Measurements from ENCODE around the gene PLAC1. TPM values are rescaled to one million over a fixed set of nuclear protein-coding genes. Genes with fewer than 3 reads are reported as not detected.

PLAC1 gene
- polyA plus RNA-seq, 6 donors from 2014 or later = not detected

- Mint-ChIP-seq H3K36me3 (no peaks in the 10 kb centered on the region), H3K27ac (no peak overlapping the region), H3K9me3 (peaks cover 0 to 5% (median 0%) of the 10 kb centered on the region in 7 donors), H3K27me3 (no peaks in the 10 kb centered on the region), H3K4me1 (no peaks in the 10 kb centered on the region), H3K4me3 (no peak overlapping the region)
- DNase-seq (no peak), ATAC-seq (ENCODE audit: low read depth in 2 of 2) (no peak)
Observed at GRCh38 chrX:134683351-134684005, 25.2 kb upstream of the PLAC1 start.

DNA sequence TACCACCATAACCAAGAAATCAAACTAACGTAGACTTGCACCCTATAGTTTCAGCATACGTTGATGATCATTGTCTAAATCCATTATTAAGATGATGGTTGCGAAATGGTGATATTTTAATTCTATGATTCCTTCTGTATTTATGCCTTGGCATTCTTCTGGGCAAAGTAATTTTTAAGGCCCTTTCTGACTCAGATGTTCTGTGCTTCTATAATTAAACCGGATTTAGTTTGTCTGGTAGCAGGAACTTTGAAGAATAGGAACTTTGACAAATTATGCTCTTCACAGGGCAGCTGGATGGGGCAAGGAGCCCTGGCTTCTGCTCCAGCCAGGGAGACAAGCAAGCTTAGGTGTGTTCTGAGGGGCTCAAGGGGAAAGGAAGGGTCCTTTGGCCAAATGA is 23.8 kb upstream of the PLAC1 start:
- ATAC-seq (ENCODE audit: low read depth in 2 of 2) (no peak), DNase-seq (no peak)
- Mint-ChIP-seq H3K27me3 (no peaks in the 10 kb centered on the region), H3K4me1 (no peaks in the 10 kb centered on the region), H3K36me3 (no peaks in the 10 kb centered on the region), H3K9me3 (peaks cover 0 to 5% (median 0%) of the 10 kb centered on the region in 7 donors), H3K27ac (no peak overlapping the region), H3K4me3 (peak overlapping the region in 1 of 8 donors; percentile 55)

DNA sequence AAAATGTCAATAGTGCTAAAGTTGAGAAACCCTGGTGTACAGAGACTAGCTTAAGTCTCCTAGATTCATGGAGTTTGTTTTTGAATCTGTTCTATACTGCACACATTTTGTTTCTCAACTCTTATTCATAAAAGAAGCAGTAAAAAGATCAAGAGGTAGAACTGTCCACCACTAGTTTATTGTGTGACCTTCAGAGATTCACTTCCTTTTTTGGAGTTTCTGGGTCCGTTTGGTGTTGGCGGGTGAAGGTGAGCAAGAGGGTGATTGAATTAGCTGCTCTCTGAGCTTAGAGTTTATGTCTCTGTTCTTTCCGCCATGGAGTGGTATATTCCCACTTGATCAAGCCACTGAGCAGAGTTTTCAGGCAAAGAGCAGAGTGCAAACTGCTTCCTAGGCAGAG is 21.4 kb upstream of the PLAC1 start:
- DNase-seq (no peak), ATAC-seq (ENCODE audit: low read depth in 2 of 2) (no peak)
- Mint-ChIP-seq H3K27ac (no peak overlapping the region), H3K4me1 (no peaks in the 10 kb centered on the region), H3K4me3 (no peak overlapping the region), H3K9me3 (peaks cover 0 to 5% (median 0%) of the 10 kb centered on the region in 7 donors), H3K27me3 (no peaks in the 10 kb centered on the region), H3K36me3 (no peaks in the 10 kb centered on the region)

GRCh38 chrX:134679221-134679620 is 20.9 kb upstream of the PLAC1 start:
- DNase-seq (no peak), ATAC-seq (ENCODE audit: low read depth in 2 of 2) (no peak)
- no peak overlapping the region for H3K4me3 Mint-ChIP-seq
- peaks cover 0 to 5% (median 0%) of the 10 kb centered on the region in 7 donors for H3K9me3 Mint-ChIP-seq
- no peaks in the 10 kb centered on the region for H3K4me1 Mint-ChIP-seq
- no peaks in the 10 kb centered on the region for H3K27me3 Mint-ChIP-seq
- H3K27ac Mint-ChIP-seq = peak overlapping the region in 2 of 6 donors; percentile 3 to 44
- no peaks in the 10 kb centered on the region for H3K36me3 Mint-ChIP-seq

- Mint-ChIP-seq H3K9me3 (peaks cover 0 to 5% (median 0%) of the 10 kb centered on the region in 7 donors), H3K27ac (no peak overlapping the region), H3K36me3 (no peaks in the 10 kb centered on the region), H3K4me1 (no peaks in the 10 kb centered on the region), H3K27me3 (no peaks in the 10 kb centered on the region), H3K4me3 (no peak overlapping the region)
- no peak for DNase-seq
- no peak for ATAC-seq (ENCODE audit: low read depth in 2 of 2)
Observed at GRCh38 chrX:134677332-134677731, 19.1 kb upstream of the PLAC1 start.

GRCh38 chrX:134676436-134676835 is 18.2 kb upstream of the PLAC1 start:
- ATAC-seq (ENCODE audit: low read depth in 2 of 2) = no peak
- Mint-ChIP-seq H3K27me3 (no peaks in the 10 kb centered on the region), H3K27ac (no peak overlapping the region)

GRCh38 chrX:134673123-134673522 is 14.9 kb upstream of the PLAC1 start:
- Mint-ChIP-seq H3K27me3 (no peaks in the 10 kb centered on the region), H3K4me1 (no peaks in the 10 kb centered on the region), H3K36me3 (no peaks in the 10 kb centered on the region), H3K27ac (no peak overlapping the region), H3K9me3 (peaks cover 0 to 4% (median 0%) of the 10 kb centered on the region in 7 donors), H3K4me3 (no peak overlapping the region)
- no peak for DNase-seq
- ATAC-seq (ENCODE audit: low read depth in 2 of 2) = no peak

More at GRCh38 chrX:134676436-134676835, 18.2 kb upstream of the PLAC1 start:
- H3K4me3 Mint-ChIP-seq = peak overlapping the region in 1 of 8 donors; percentile 31
- no peaks in the 10 kb centered on the region for H3K36me3 Mint-ChIP-seq
- peaks cover 0 to 6% (median 0%) of the 10 kb centered on the region in 7 donors for H3K9me3 Mint-ChIP-seq
- DNase-seq = no peak
- no peaks in the 10 kb centered on the region for H3K4me1 Mint-ChIP-seq

DNA sequence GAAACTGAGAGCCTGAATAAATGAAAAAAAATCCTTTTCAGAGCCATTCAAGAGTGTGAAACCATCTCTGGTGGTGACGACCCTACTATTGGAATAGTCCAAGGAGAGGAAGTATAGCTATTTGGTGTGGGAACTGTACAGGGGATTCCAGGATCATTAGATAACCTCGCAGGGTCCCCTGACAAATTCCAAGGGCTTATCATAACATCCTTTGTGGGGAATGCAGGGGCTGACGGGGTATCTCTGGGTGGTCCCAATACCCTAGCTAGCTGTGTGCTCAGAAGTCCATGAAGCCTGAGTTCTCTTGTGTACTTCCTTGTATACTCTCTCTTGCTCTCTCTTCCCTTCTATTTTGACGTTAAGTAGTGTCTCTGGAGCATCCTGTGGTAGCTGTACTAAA is 13.8 kb upstream of the PLAC1 start:
- peaks cover 0 to 4% (median 0%) of the 10 kb centered on the region in 7 donors for H3K9me3 Mint-ChIP-seq
- H3K4me3 Mint-ChIP-seq = no peak overlapping the region
- no peak for DNase-seq
- no peak overlapping the region for H3K27ac Mint-ChIP-seq
- no peaks in the 10 kb centered on the region for H3K36me3 Mint-ChIP-seq
- no peaks in the 10 kb centered on the region for H3K27me3 Mint-ChIP-seq
- no peaks in the 10 kb centered on the region for H3K4me1 Mint-ChIP-seq
- no peak for ATAC-seq (ENCODE audit: low read depth in 2 of 2)

GRCh38 chrX:134671294-134671693 is 13.0 kb upstream of the PLAC1 start:
- H3K4me1 Mint-ChIP-seq = no peaks in the 10 kb centered on the region
- DNase-seq (no peak), ATAC-seq (ENCODE audit: low read depth in 2 of 2) (no peak)
- H3K9me3 Mint-ChIP-seq = peaks cover 0 to 4% (median 0%) of the 10 kb centered on the region in 7 donors
- H3K4me3 Mint-ChIP-seq = no peak overlapping the region
- H3K27ac Mint-ChIP-seq = no peak overlapping the region
- no peaks in the 10 kb centered on the region for H3K36me3 Mint-ChIP-seq
- no peaks in the 10 kb centered on the region for H3K27me3 Mint-ChIP-seq

GRCh38 chrX:134670134-134670924 is 12.1 kb upstream of the PLAC1 start:
- H3K27me3 Mint-ChIP-seq = no peaks in the 10 kb centered on the region
- no peak overlapping the region for H3K4me3 Mint-ChIP-seq
- no peaks in the 10 kb centered on the region for H3K4me1 Mint-ChIP-seq
- DNase-seq (no peak), ATAC-seq (ENCODE audit: low read depth in 2 of 2) (no peak)
- peaks cover 0 to 4% (median 0%) of the 10 kb centered on the region in 7 donors for H3K9me3 Mint-ChIP-seq
- H3K36me3 Mint-ChIP-seq = no peaks in the 10 kb centered on the region
- no peak overlapping the region for H3K27ac Mint-ChIP-seq

- H3K27ac Mint-ChIP-seq = no peak overlapping the region
- DNase-seq = no peak
- no peaks in the 10 kb centered on the region for H3K36me3 Mint-ChIP-seq
- H3K4me3 Mint-ChIP-seq = no peak overlapping the region
- no peak for ATAC-seq (ENCODE audit: low read depth in 2 of 2)
- peaks cover 0 to 4% (median 0%) of the 10 kb centered on the region in 7 donors for H3K9me3 Mint-ChIP-seq
- no peaks in the 10 kb centered on the region for H3K27me3 Mint-ChIP-seq
- no peaks in the 10 kb centered on the region for H3K4me1 Mint-ChIP-seq
Observed at GRCh38 chrX:134669378-134670098, 11.3 kb upstream of the PLAC1 start.

GRCh38 chrX:134664202-134664601 is 5.9 kb upstream of the PLAC1 start:
- H3K4me3 Mint-ChIP-seq = no peak overlapping the region
- H3K36me3 Mint-ChIP-seq = no peaks in the 10 kb centered on the region
- no peaks in the 10 kb centered on the region for H3K4me1 Mint-ChIP-seq
- H3K9me3 Mint-ChIP-seq = no peaks in the 10 kb centered on the region
- no peak for DNase-seq
- no peaks in the 10 kb centered on the region for H3K27me3 Mint-ChIP-seq
- ATAC-seq (ENCODE audit: low read depth in 2 of 2) = no peak
- no peak overlapping the region for H3K27ac Mint-ChIP-seq

DNA sequence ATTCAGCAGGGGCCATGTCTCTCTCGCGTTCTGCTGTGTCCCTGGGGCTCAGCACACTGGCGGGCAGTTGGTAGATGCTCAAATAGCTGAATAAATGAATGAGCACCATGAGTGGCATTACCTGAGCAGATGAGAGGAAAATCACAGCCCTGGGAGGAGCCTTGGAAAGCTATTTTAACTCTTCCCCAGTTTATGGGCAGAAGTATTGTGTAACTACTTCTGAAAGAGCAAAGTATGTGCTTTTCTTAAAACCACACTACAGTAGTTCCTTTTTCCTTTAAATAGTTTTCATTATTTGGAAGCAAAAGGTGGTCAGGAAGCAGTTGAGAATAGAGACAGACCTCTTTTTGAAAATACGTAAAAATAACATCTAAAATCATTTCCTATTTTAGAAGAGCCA is 3.0 kb upstream of the PLAC1 start:
- no peak overlapping the region for H3K4me3 Mint-ChIP-seq
- H3K27me3 Mint-ChIP-seq = peaks cover 0 to 11% (median 0%) of the 10 kb centered on the region in 3 donors
- peak overlapping the region in 1 of 6 donors; percentile 33 for H3K27ac Mint-ChIP-seq
- ATAC-seq (ENCODE audit: low read depth in 2 of 2) (no peak), DNase-seq (no peak)
- H3K9me3 Mint-ChIP-seq = peaks cover 0 to 2% (median 0%) of the 10 kb centered on the region in 7 donors
- H3K4me1 Mint-ChIP-seq = no peaks in the 10 kb centered on the region
- no peaks in the 10 kb centered on the region for H3K36me3 Mint-ChIP-seq
